Smooth muscle cell (in vitro differentiated cells): ENCODE data around the gene EXOSC2. TPM values are rescaled to one million over a fixed set of nuclear protein-coding genes. Genes with fewer than 3 reads are reported as not detected.

Source experiments
- DNase-seq: peaks from one replicate; lab custom pipeline; 2025; ENCODE audit not compliant: unreplicated experiment; lab: John Stamatoyannopoulos, UW
- H2AFZ ChIP-seq: fragments of 200-600 bp; sonication (generic); 2 replicates; pipeline ENCODE4 v1.6.0; 2016; ENCODE audit warnings: antibody characterized with exemption, low read depth, mild to moderate bottlenecking
- H3F3A ChIP-seq: fragments of 200-600 bp; sonication (generic); 2 replicates; pipeline ENCODE4 v1.6.0; 2017; ENCODE audit warnings: antibody characterized with exemption, low read depth
- H3K27ac ChIP-seq: fragments of 200-600 bp; sonication (generic); 2 replicates; pipeline ENCODE4 v1.5.1; 2016; ENCODE audit warnings: low read depth, mild to moderate bottlenecking
- H3K27me3 ChIP-seq: fragments of 200-600 bp; sonication (generic); 2 replicates; pipeline ENCODE4 v1.6.1; 2016; ENCODE audit warnings: low read depth, mild to moderate bottlenecking
- H3K36me3 ChIP-seq: fragments of 200-600 bp; sonication (generic); 2 replicates; pipeline ENCODE4 v1.5.1; 2016; ENCODE audit warnings: low read depth
- H3K4me1 ChIP-seq: fragments of 200-600 bp; sonication (generic); 2 replicates; pipeline ENCODE4 v1.5.1; 2016; ENCODE audit warnings: low read depth
- H3K4me2 ChIP-seq: fragments of 200-600 bp; sonication (generic); 2 replicates; pipeline ENCODE4 v1.6.0; 2016; ENCODE audit warnings: mild to moderate bottlenecking
- H3K4me3 ChIP-seq: fragments of 200-600 bp; sonication (generic); 2 replicates; pipeline ENCODE4 v1.5.1; 2016; ENCODE audit warnings: mild to moderate bottlenecking
- H3K79me2 ChIP-seq: fragments of 200-600 bp; sonication (generic); 2 replicates; pipeline ENCODE4 v1.6.0; 2016; ENCODE audit warnings: low read depth, mild to moderate bottlenecking
- H3K9ac ChIP-seq: fragments of 200-600 bp; sonication (generic); 2 replicates; pipeline ENCODE4 v1.6.0; 2016; ENCODE audit warnings: low read depth
- H3K9me3 ChIP-seq: fragments of 200-600 bp; sonication (generic); replicated peaks from 2 replicates; pipeline ENCODE4 v1.5.1; 2016; ENCODE audit warnings: low read depth
- H4K20me1 ChIP-seq: fragments of 200-600 bp; sonication (generic); 2 replicates; pipeline ENCODE4 v1.6.0; 2016; ENCODE audit warnings: low read depth
- CTCF ChIP-seq: fragments of 200-600 bp; sonication (generic); IDR thresholded peaks from 2 replicates; pipeline ENCODE4 v1.5.1; 2017; ENCODE audit warnings: borderline replicate concordance, mild to moderate bottlenecking, antibody characterized with exemption; ENCODE audit not compliant: insufficient read depth, poor library complexity, severe bottlenecking
- WGBS: methylation state at CpG from one replicate; pipeline ENCODE4 v1.1.7; 2016; ENCODE audit warnings: low lambda C conversion rate; 5-methylcytosine and 5-hydroxymethylcytosine counted together
- polyA plus RNA-seq: library from polyadenylated mRNA; unstranded; fragments of >200 nt; fragmentation: Nextera tagmentation; extraction: Ambion mirVana; gene quantifications from 2 replicates; pipeline ENCODE4 v1.2.1, GENCODE V29; 2016
- total RNA-seq: library from RNA; depleted of rRNA; stranded (reverse); fragments of >200 nt; gene quantifications from 2 replicates; pipeline ENCODE4 v1.2.3, GENCODE V29; 2014

EXOSC2 gene
- total and polyA plus RNA-seq, 2 experiments from 2014 or later: 14.7 to 15.8 TPM

DNA sequence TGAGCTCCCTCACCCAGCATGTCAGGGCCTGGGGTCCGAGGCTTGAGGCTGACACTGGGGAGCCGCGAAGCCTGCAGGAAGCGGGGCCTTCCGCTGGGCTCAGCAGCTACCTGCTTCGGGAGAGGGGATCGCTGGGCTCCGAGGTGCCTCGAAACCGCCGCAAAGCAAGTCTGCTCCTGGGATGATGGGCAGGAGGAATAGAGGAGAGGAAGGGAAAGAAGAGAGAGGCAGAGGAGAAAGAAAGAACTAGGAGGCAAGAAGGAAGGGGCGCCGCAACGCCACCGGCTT is 30.7 kb upstream of the EXOSC2 start:
- H3K36me3 ChIP-seq: no peaks in the 10 kb centered on the region
- 11% methylated on average over 14 of the region's 15 CpGs for WGBS
- no peak overlapping the region for H2AFZ ChIP-seq
- TF ChIP-seq CTCF: no peak
- H3K4me2 ChIP-seq: no peak overlapping the region
- no peak overlapping the region for H3K27ac ChIP-seq
- no peak overlapping the region for H3K9ac ChIP-seq
- H3F3A ChIP-seq: no peaks in the 10 kb centered on the region
- H3K79me2 ChIP-seq: no peaks in the 10 kb centered on the region
- no peak for DNase-seq
- H3K4me3 ChIP-seq: no peak overlapping the region
- H4K20me1 ChIP-seq: peaks cover 7% of the 10 kb centered on the region
- no peaks in the 10 kb centered on the region for H3K9me3 ChIP-seq
- peaks cover 47% of the 10 kb centered on the region for H3K4me1 ChIP-seq
- peaks cover 100% of the 10 kb centered on the region for H3K27me3 ChIP-seq

- Histone ChIP-seq H3K4me1 (peaks cover 47% of the 10 kb centered on the region), H3K27me3 (peaks cover 100% of the 10 kb centered on the region), H3K4me3 (no peak overlapping the region), H3K9ac (no peak overlapping the region), H3K9me3 (no peaks in the 10 kb centered on the region), H3K36me3 (no peaks in the 10 kb centered on the region), H4K20me1 (peaks cover 7% of the 10 kb centered on the region), H3K79me2 (no peaks in the 10 kb centered on the region), H3K27ac (no peak overlapping the region), H3K4me2 (peak overlapping the region; percentile 45), H2AFZ (no peak overlapping the region), H3F3A (no peaks in the 10 kb centered on the region)
- TF ChIP-seq CTCF: no peak
- 4% methylated on average over 50 of the region's 65 CpGs for WGBS
- DNase-seq: no peak
Observed at GRCh38 chr9:130663258-130663976, 30.2 kb upstream of the EXOSC2 start.

GRCh38 chr9:130663977-130664250 is 29.7 kb upstream of the EXOSC2 start:
- peaks cover 100% of the 10 kb centered on the region for H3K27me3 ChIP-seq
- no peak for TF ChIP-seq CTCF
- H3F3A ChIP-seq: no peaks in the 10 kb centered on the region
- H3K9me3 ChIP-seq: no peaks in the 10 kb centered on the region
- H3K4me2 ChIP-seq: peak overlapping the region; percentile 45
- DNase-seq: no peak
- H2AFZ ChIP-seq: no peak overlapping the region
- H3K4me3 ChIP-seq: no peak overlapping the region
- H3K27ac ChIP-seq: no peak overlapping the region
- peaks cover 47% of the 10 kb centered on the region for H3K4me1 ChIP-seq
- H3K36me3 ChIP-seq: no peaks in the 10 kb centered on the region
- H4K20me1 ChIP-seq: peaks cover 7% of the 10 kb centered on the region
- 2% methylated on average over 13 of the region's 19 CpGs for WGBS
- H3K79me2 ChIP-seq: no peaks in the 10 kb centered on the region
- H3K9ac ChIP-seq: no peak overlapping the region
